ENCODE data around the gene RGS6. TPM values are rescaled to one million over a fixed set of nuclear protein-coding genes. Genes with fewer than 3 reads are reported as not detected.

RGS6 gene
- total and polyA plus RNA-seq, 8 donors, result 0.06 to 0.47 (median 0.20) TPM; not detected in 1

GRCh38 chr14:72604133-72604532 is 671.9 kb downstream of the RGS6 start:
- intact Hi-C loops (cut with DNase I), result no loop called here
- TF ChIP-seq CTCF (IDR thresholded peaks at IDR 0.05), result no peak
- H3K4me3 ChIP-seq, result no peak overlapping the region
- H3K9me3 ChIP-seq, result no peaks in the 10 kb centered on the region
- H3K4me1 ChIP-seq, result no peaks in the 10 kb centered on the region
- DNase-seq, result peak in 1 of 6 donors; percentile 0
- ATAC-seq, result no peak
- H3K27ac ChIP-seq, result no peak overlapping the region
- 79 to 93% methylated on average over 3 of the region's 3 CpGs for WGBS, 2 donors
- H3K27me3 ChIP-seq, result no peaks in the 10 kb centered on the region
- no peak for FAIRE-seq
- no peaks in the 10 kb centered on the region for H3K36me3 ChIP-seq

DNA sequence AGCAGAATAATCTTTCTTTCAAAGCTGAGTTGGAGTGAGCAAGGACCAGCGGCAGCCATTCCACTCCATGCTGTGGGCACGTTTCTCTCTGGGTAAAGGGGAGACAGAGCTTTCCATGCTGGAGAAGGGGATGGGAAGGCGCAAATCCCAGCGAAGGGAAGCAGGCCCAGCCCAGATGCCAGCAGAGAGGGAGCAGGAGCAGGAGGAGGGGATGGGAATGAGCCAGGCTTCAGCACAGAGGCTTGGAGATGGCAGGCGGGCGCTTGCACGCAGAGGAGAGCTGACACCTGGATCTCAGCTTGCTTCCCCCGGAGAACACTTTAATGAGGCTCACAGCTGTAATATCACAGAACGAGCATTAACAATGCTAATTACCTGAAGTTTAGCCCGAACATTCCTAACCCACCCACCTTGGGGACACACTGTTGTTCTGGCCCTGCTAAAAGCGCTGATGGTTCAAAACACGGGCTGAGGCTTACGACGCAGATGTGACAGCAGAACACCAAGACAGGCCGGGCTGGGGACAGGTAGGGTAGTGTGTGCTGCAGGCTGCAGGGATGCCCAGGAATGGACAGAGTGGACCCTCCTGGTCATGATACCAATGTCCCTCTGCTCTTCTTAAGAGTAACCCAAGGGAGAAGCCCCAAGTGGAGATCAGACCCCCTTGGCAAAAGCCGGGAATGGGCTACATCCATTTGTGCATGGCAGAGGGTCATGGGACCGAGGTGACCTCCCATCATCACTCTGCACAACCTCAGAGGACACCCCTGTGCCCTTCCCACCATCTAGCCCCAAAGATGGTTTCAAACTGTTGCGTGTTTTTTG is 673.1 kb downstream of the RGS6 start:
- Histone ChIP-seq H3K36me3 (no peaks in the 10 kb centered on the region), H3K27ac (no peak overlapping the region), H3K4me1 (no peaks in the 10 kb centered on the region), H3K9me3 (no peaks in the 10 kb centered on the region), H3K27me3 (no peaks in the 10 kb centered on the region), H3K4me3 (no peak overlapping the region)
- no peak for DNase-seq
- TF ChIP-seq CTCF (IDR thresholded peaks at IDR 0.05), result no peak
- intact Hi-C loops (cut with DNase I), result no loop called here
- no peak for ATAC-seq
- WGBS, 2 donors, result 84 to 92% methylated on average over 18 of the region's 18 CpGs
- FAIRE-seq, result no peak

- no peaks in the 10 kb centered on the region for H3K4me1 ChIP-seq
- FAIRE-seq, result no peak
- no peak for ATAC-seq
- no peak overlapping the region for H3K4me3 ChIP-seq
- no peak for TF ChIP-seq CTCF (IDR thresholded peaks at IDR 0.05)
- no peak for DNase-seq
- no peaks in the 10 kb centered on the region for H3K36me3 ChIP-seq
- intact Hi-C loops (cut with DNase I), result no loop called here
- no peaks in the 10 kb centered on the region for H3K9me3 ChIP-seq
- H3K27me3 ChIP-seq, result no peaks in the 10 kb centered on the region
- no peak overlapping the region for H3K27ac ChIP-seq
- 85 to 95% methylated on average over 3 of the region's 3 CpGs for WGBS, 2 donors
Observed at GRCh38 chr14:72605921-72606220, 673.6 kb downstream of the RGS6 start.

DNA sequence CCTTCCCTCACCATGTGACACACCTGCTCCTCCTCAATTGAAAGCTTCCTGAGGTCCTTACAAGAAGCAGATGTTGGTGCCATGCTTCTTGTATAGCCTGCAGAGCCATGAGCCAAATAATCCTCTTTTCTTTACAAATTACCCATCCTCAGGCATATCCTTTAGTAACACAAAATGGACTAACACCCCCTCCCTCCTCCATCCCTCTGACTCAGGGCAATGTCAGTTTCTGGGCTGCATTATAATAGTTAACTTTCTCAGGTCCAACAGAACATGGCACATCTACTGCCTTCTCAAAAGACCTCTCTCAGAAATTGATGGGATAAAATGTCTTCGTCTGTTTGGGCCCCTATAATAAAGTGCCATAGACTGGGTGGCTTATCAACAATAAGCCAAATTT is 674.6 kb downstream of the RGS6 start:
- Histone ChIP-seq H3K27me3 (no peaks in the 10 kb centered on the region), H3K4me3 (no peak overlapping the region), H3K36me3 (no peaks in the 10 kb centered on the region), H3K27ac (no peak overlapping the region), H3K9me3 (no peaks in the 10 kb centered on the region), H3K4me1 (no peaks in the 10 kb centered on the region)
- intact Hi-C loops (cut with DNase I), result no loop called here
- ATAC-seq, result no peak
- no peak for TF ChIP-seq CTCF (IDR thresholded peaks at IDR 0.05)
- FAIRE-seq, result no peak
- 71 to 94% methylated on average over 1 of the region's 1 CpG for WGBS, 2 donors
- no peak for DNase-seq

- ATAC-seq (no peak), DNase-seq (no peak)
Observed at GRCh38 chr14:72607386-72608130, 675.3 kb downstream of the RGS6 start.

More at GRCh38 chr14:72607386-72608130, 675.3 kb downstream of the RGS6 start:
- no peak for TF ChIP-seq CTCF (IDR thresholded peaks at IDR 0.05)
- Histone ChIP-seq H3K9me3 (no peaks in the 10 kb centered on the region), H3K36me3 (no peaks in the 10 kb centered on the region), H3K27me3 (no peaks in the 10 kb centered on the region), H3K27ac (no peak overlapping the region), H3K4me1 (no peaks in the 10 kb centered on the region), H3K4me3 (no peak overlapping the region)
- 85 to 90% methylated on average over 12 of the region's 12 CpGs for WGBS, 2 donors
- FAIRE-seq, result no peak
- intact Hi-C loops (cut with DNase I), result no loop called here

Measured in pancreas (tissue), 10 donors.